Lower lobe of right lung (tissue), 2 donors: Measurements from ENCODE around the gene PKMYT1. TPM values are rescaled to one million over a fixed set of nuclear protein-coding genes. Genes with fewer than 3 reads are reported as not detected.
"Not testable (repeated sequence)": the region's sequence is repeated elsewhere in the genome, so short reads cannot be mapped to it uniquely, and the experiment has no call there.

ENCODE experiments used
- ATAC-seq, 2 donors: fragments of 200-7000 bp; cut with Tn5 transposase; one replicate each; pipeline ENCODE4 v1.9.1; 2020 to 2022; ENCODE audit warnings: mild to moderate bottlenecking in 2 of 2, moderate library complexity in 2 of 2
- DNase-seq: peaks from one replicate; pipeline ENCODE4 v3.0.0-alpha.2; 2020
- H3K27ac ChIP-seq: fragments of 200-600 bp; one replicate; pipeline ENCODE4 v1.8.0; 2022
- H3K27me3 ChIP-seq: fragments of 200-600 bp; one replicate; pipeline ENCODE4 v1.8.0; 2022; ENCODE audit warnings: low read depth
- H3K36me3 ChIP-seq: fragments of 200-600 bp; one replicate; pipeline ENCODE4 v1.8.0; 2022; ENCODE audit warnings: mild to moderate bottlenecking
- H3K4me1 ChIP-seq: fragments of 200-600 bp; one replicate; pipeline ENCODE4 v1.8.0; 2022
- H3K4me3 ChIP-seq: fragments of 200-600 bp; one replicate; pipeline ENCODE4 v1.8.0; 2022; ENCODE audit warnings: mild to moderate bottlenecking
- H3K9me3 ChIP-seq: fragments of 200-600 bp; one replicate; pipeline ENCODE4 v1.8.0; 2022
- CTCF ChIP-seq: fragments of 200-600 bp; IDR thresholded peaks from one replicate; pipeline ENCODE4 v1.8.0; 2022; ENCODE audit warnings: antibody characterized with exemption, mild to moderate bottlenecking
- intact Hi-C: fragments of 100-400 bp; cut with DNase I; formaldehyde crosslinking; loops from one replicate; pipeline ENCODE4 v1.11.0; 2022
- total RNA-seq: library from RNA; stranded (reverse); fragmentation: NEBNext Ultra II Directional; extraction: Animal tissue kit (Norgen Biotek cat#: 25700); gene quantifications from one replicate; pipeline ENCODE4 v1.2.1, GENCODE V29; 2021
- donor health status: DM: no; HTN: yes; CAD: no; lungs with severe emphysema.

PKMYT1 gene
- total RNA-seq, 1 donor from 2014 or later = 4.0 TPM

GRCh38 chr16:2950353-2950724 lies 29.9 kb downstream of the PKMYT1 start:
- intact Hi-C loops = no loop called here
- H3K27me3 ChIP-seq = peaks cover 19% of the 10 kb centered on the region
- ATAC-seq (no peak), DNase-seq (no peak)
- no peaks in the 10 kb centered on the region for H3K4me1 ChIP-seq
- H3K4me3 ChIP-seq = no peak overlapping the region
- no peak overlapping the region for H3K27ac ChIP-seq
- peaks cover 24% of the 10 kb centered on the region for H3K36me3 ChIP-seq
- H3K9me3 ChIP-seq = no peaks in the 10 kb centered on the region
- no peak for TF ChIP-seq CTCF

GRCh38 chr16:2949705-2950352 lies 30.4 kb downstream of the PKMYT1 start:
- no peak overlapping the region for H3K27ac ChIP-seq
- peaks cover 14% of the 10 kb centered on the region for H3K27me3 ChIP-seq
- TF ChIP-seq CTCF = no peak
- no peak for DNase-seq
- no peak for ATAC-seq
- H3K4me3 ChIP-seq = no peak overlapping the region
- H3K4me1 ChIP-seq = no peaks in the 10 kb centered on the region
- peaks cover 24% of the 10 kb centered on the region for H3K36me3 ChIP-seq
- H3K9me3 ChIP-seq = no peaks in the 10 kb centered on the region
- intact Hi-C loops = no loop called here

- no peak for ATAC-seq
- no peak for DNase-seq
Observed at GRCh38 chr16:2948807-2949704, 31.2 kb downstream of the PKMYT1 start.

GRCh38 chr16:2946649-2947048 lies 33.6 kb downstream of the PKMYT1 start:
- no peak for TF ChIP-seq CTCF
- H3K27ac ChIP-seq = no peak overlapping the region
- H3K36me3 ChIP-seq = peaks cover 49% of the 10 kb centered on the region
- ATAC-seq (no peak), DNase-seq (no peak)
- no peak overlapping the region for H3K4me3 ChIP-seq
- intact Hi-C loops = no loop called here
- H3K9me3 ChIP-seq = no peaks in the 10 kb centered on the region
- no peaks in the 10 kb centered on the region for H3K27me3 ChIP-seq
- no peaks in the 10 kb centered on the region for H3K4me1 ChIP-seq

More at GRCh38 chr16:2948807-2949704, 31.2 kb downstream of the PKMYT1 start:
- TF ChIP-seq CTCF = no peak
- intact Hi-C loops = no loop called here
- Histone ChIP-seq H3K4me3 (no peak overlapping the region), H3K27me3 (peaks cover 6% of the 10 kb centered on the region), H3K4me1 (no peaks in the 10 kb centered on the region), H3K9me3 (no peaks in the 10 kb centered on the region), H3K36me3 (peaks cover 25% of the 10 kb centered on the region), H3K27ac (no peak overlapping the region)

GRCh38 chr16:2943716-2944115 lies 36.5 kb downstream of the PKMYT1 start:
- ATAC-seq, H3K4me1 ChIP-seq, H3K9me3 ChIP-seq, H3K4me3 ChIP-seq, DNase-seq, H3K27ac ChIP-seq, intact Hi-C loops, H3K27me3 ChIP-seq: not testable (repeated sequence)
- H3K36me3 ChIP-seq = peaks cover 62% of the 10 kb centered on the region

- Histone ChIP-seq H3K27me3 (no peaks in the 10 kb centered on the region), H3K27ac (no peak overlapping the region), H3K36me3 (peaks cover 73% of the 10 kb centered on the region), H3K9me3 (no peaks in the 10 kb centered on the region), H3K4me1 (no peaks in the 10 kb centered on the region), H3K4me3 (no peak overlapping the region)
- intact Hi-C loops = no loop called here
- DNase-seq (no peak), ATAC-seq (no peak)
- no peak for TF ChIP-seq CTCF
Observed at GRCh38 chr16:2942045-2942444, 38.2 kb downstream of the PKMYT1 start.
